22Rv1 (cell line): Measurements from ENCODE around the gene CORO1C.

ENCODE experiments used
- ZFX ChIP-seq: fragments of 450-650 bp; IDR thresholded peaks from 2 replicates; pipeline ENCODE4 v1.6.1; 2017; ENCODE audit warnings: antibody characterized with exemption, borderline replicate concordance
- TF ChIP-seq, protein P1 (sequence below): fragments of 450-650 bp; IDR thresholded peaks from 2 replicates; pipeline ENCODE4 v1.5.1; 2017; ENCODE audit warnings: mild to moderate bottlenecking

DNA sequence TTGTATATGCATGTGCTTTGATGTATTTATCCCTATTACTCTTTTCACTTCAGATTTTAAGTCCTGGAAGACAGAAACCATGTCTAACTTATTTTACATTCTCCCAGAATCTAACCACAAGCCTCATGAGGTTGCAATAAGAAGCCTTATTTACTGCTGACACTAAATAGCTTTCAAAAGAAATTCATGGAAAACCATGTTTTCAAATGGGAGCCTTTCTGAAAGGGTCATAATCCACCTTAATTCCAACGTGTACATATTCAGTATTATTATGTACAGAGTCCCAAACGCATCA lies 34.4 kb downstream of the CORO1C start:
- TF ChIP-seq, protein P1, sequence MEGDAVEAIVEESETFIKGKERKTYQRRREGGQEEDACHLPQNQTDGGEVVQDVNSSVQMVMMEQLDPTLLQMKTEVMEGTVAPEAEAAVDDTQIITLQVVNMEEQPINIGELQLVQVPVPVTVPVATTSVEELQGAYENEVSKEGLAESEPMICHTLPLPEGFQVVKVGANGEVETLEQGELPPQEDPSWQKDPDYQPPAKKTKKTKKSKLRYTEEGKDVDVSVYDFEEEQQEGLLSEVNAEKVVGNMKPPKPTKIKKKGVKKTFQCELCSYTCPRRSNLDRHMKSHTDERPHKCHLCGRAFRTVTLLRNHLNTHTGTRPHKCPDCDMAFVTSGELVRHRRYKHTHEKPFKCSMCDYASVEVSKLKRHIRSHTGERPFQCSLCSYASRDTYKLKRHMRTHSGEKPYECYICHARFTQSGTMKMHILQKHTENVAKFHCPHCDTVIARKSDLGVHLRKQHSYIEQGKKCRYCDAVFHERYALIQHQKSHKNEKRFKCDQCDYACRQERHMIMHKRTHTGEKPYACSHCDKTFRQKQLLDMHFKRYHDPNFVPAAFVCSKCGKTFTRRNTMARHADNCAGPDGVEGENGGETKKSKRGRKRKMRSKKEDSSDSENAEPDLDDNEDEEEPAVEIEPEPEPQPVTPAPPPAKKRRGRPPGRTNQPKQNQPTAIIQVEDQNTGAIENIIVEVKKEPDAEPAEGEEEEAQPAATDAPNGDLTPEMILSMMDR, result no peak
- TF ChIP-seq ZFX, result no peak
